Activated effector memory CD4-positive, alpha-beta T cell treated with anti-CD3 and anti-CD28 coated beads, Interleukin-2, amount 50 U/mL, for 16 hours (primary cell): ENCODE results near the gene UBAP2L.
"Not testable (repeated sequence)": the region's sequence is repeated elsewhere in the genome, so short reads cannot be mapped to it uniquely, and the experiment has no call there.

Experiments used
- DNase-seq: peaks from one replicate; pipeline ENCODE4 v3.0.0-alpha.2; 2020

Gene UBAP2L

GRCh38 chr1:154206196-154206595, 14.6 kb upstream of the UBAP2L start, which contains the start of gene CFAP141:
TSS of gene CFAP141 (minus strand) at chr1:154206333. CDS start at chr1:154206307, 26 bp downstream.
- no peak for DNase-seq

- DNase-seq = no peak
These were observed 13.5 kb upstream of the UBAP2L start for GRCh38 chr1:154207262-154207661.

- no peak for DNase-seq
These were observed 11.9 kb upstream of the UBAP2L start for GRCh38 chr1:154208677-154209388.

GRCh38 chr1:154212083-154212482, 8.7 kb upstream of the UBAP2L start:
- DNase-seq = no peak

GRCh38 chr1:154213274-154213673, 7.5 kb upstream of the UBAP2L start:
- DNase-seq = no peak

- DNase-seq = no peak
These were observed 2.2 kb upstream of the UBAP2L start for GRCh38 chr1:154218545-154218944.

- DNase-seq = no peak
These were observed 1.2 kb upstream of the UBAP2L start for GRCh38 chr1:154219541-154219940.

- no peak for DNase-seq
These were observed 169 bp downstream of the UBAP2L start for GRCh38 chr1:154220970-154221277.

GRCh38 chr1:154221278-154222001, 685 bp downstream of the UBAP2L start:
- DNase-seq = peak; percentile 90

GRCh38 chr1:154222518-154222917, 1.8 kb downstream of the UBAP2L start:
- DNase-seq = no peak

GRCh38 chr1:154222918-154223317, 2.2 kb downstream of the UBAP2L start:
- DNase-seq = no peak

- no peak for DNase-seq
These were observed 2.9 kb downstream of the UBAP2L start for GRCh38 chr1:154223621-154224020.

- no peak for DNase-seq
These were observed 4.6 kb downstream of the UBAP2L start for GRCh38 chr1:154225370-154225769.

GRCh38 chr1:154231112-154231511, 10.4 kb downstream of the UBAP2L start:
- not testable (repeated sequence) for DNase-seq

- not testable (repeated sequence) for DNase-seq
These were observed 12.4 kb downstream of the UBAP2L start for GRCh38 chr1:154233127-154233526.

- no peak for DNase-seq
These were observed 16.1 kb downstream of the UBAP2L start for GRCh38 chr1:154236855-154237254.

- no peak for DNase-seq
These were observed 16.7 kb downstream of the UBAP2L start for GRCh38 chr1:154237435-154237834.

GRCh38 chr1:154237880-154238506, 17.2 kb downstream of the UBAP2L start:
- DNase-seq = no peak

GRCh38 chr1:154239491-154239890, 18.7 kb downstream of the UBAP2L start:
- DNase-seq = no peak

- DNase-seq = no peak
These were observed 19.6 kb downstream of the UBAP2L start for GRCh38 chr1:154240294-154240833.

GRCh38 chr1:154241703-154242351, 21.1 kb downstream of the UBAP2L start:
- DNase-seq = no peak

- no peak for DNase-seq
These were observed 32.9 kb downstream of the UBAP2L start for GRCh38 chr1:154253671-154254070.

GRCh38 chr1:154256686-154257085, 35.9 kb downstream of the UBAP2L start:
- no peak for DNase-seq
